Neural progenitor cell (in vitro differentiated cells): ENCODE measurements around the gene ANKRD12. TPM values are rescaled to one million over a fixed set of nuclear protein-coding genes. Genes with fewer than 3 reads are reported as not detected.

Experiments
- DNase-seq: peaks from one replicate; pipeline ENCODE4 v3.0.0-alpha.2; 2016; ENCODE audit warnings: low spot score
- H2AFZ ChIP-seq: fragments of 200-600 bp; sonication (generic); replicated peaks from 2 replicates; pipeline ENCODE4 v1.6.1; 2016; ENCODE audit warnings: antibody characterized with exemption
- H3F3A ChIP-seq: fragments of 200-600 bp; sonication (generic); 2 replicates; pipeline ENCODE4 v1.6.1; 2016; ENCODE audit warnings: antibody characterized with exemption, low read depth
- H3K27ac ChIP-seq: fragments of 200-600 bp; sonication (generic); 2 replicates; pipeline ENCODE4 v1.5.1; 2016; ENCODE audit warnings: mild to moderate bottlenecking
- H3K27me3 ChIP-seq: fragments of 200-600 bp; sonication (generic); 2 replicates; pipeline ENCODE4 v1.6.1; 2016; ENCODE audit warnings: mild to moderate bottlenecking, moderate library complexity
- H3K36me3 ChIP-seq: fragments of 200-600 bp; sonication (generic); 2 replicates; pipeline ENCODE4 v1.5.1; 2016
- H3K4me1 ChIP-seq: fragments of 200-600 bp; sonication (generic); 2 replicates; pipeline ENCODE4 v1.6.1; 2016; ENCODE audit warnings: mixed run types
- H3K4me2 ChIP-seq: fragments of 200-600 bp; sonication (generic); 2 replicates; pipeline ENCODE4 v1.6.1; 2016
- H3K4me3 ChIP-seq: fragments of 200-600 bp; sonication (generic); 2 replicates; pipeline ENCODE4 v1.5.1; 2016
- H3K79me2 ChIP-seq: fragments of 200-600 bp; sonication (generic); 2 replicates; pipeline ENCODE4 v1.6.1; 2016; ENCODE audit warnings: low read depth
- H3K9ac ChIP-seq: fragments of 200-600 bp; sonication (generic); 2 replicates; pipeline ENCODE4 v1.6.1; 2016
- H3K9me3 ChIP-seq: fragments of 200-600 bp; sonication (generic); 2 replicates; pipeline ENCODE4 v1.5.1; 2016; ENCODE audit warnings: low read depth
- H4K20me1 ChIP-seq: fragments of 200-600 bp; sonication (generic); 2 replicates; pipeline ENCODE4 v1.6.1; 2016; ENCODE audit warnings: low read depth
- H3K27ac Mint-ChIP-seq: 3 replicates; pipeline ENCODE4 v1.8.0; 2021; ENCODE audit warnings: mixed read lengths
- H3K27me3 Mint-ChIP-seq: 2 replicates; pipeline ENCODE4 v1.8.0; 2022; ENCODE audit warnings: low read depth, mild to moderate bottlenecking, inconsistent platforms, moderate library complexity, mixed read lengths; ENCODE audit not compliant: insufficient read depth
- H3K36me3 Mint-ChIP-seq: 3 replicates; pipeline ENCODE4 v1.8.0; 2021; ENCODE audit warnings: mixed read lengths
- H3K4me1 Mint-ChIP-seq: 3 replicates; pipeline ENCODE4 v1.8.0; 2021; ENCODE audit warnings: mixed read lengths
- H3K4me3 Mint-ChIP-seq: 3 replicates; pipeline ENCODE4 v1.8.0; 2021; ENCODE audit warnings: mild to moderate bottlenecking, moderate library complexity, mixed read lengths
- H3K9me3 Mint-ChIP-seq: 3 replicates; pipeline ENCODE4 v1.8.0; 2020; ENCODE audit warnings: mixed read lengths
- CTCF ChIP-seq: fragments of 200-600 bp; sonication (generic); IDR thresholded peaks from 2 replicates; pipeline ENCODE4 v1.5.1; 2017; ENCODE audit warnings: antibody characterized with exemption, mild to moderate bottlenecking
- EZH2 ChIP-seq: fragments of 200-600 bp; sonication (generic); IDR thresholded peaks from 2 replicates; pipeline ENCODE4 v1.6.1; 2017; ENCODE audit warnings: antibody characterized with exemption, mild to moderate bottlenecking, moderate library complexity
- EZH2phosphoT487 ChIP-seq: fragments of 200-600 bp; sonication (generic); IDR thresholded peaks from 2 replicates; pipeline ENCODE4 v1.6.1; 2017; ENCODE audit warnings: antibody characterized with exemption
- total RNA-seq: library from RNA; depleted of rRNA; stranded (reverse); fragments of >200 nt; gene quantifications from 2 replicates; pipeline ENCODE4 v1.2.3, GENCODE V29; 2015; ENCODE audit warnings: low replicate concordance

ANKRD12 gene
- total RNA-seq, 1 donor from 2014 or later, result 38.2 TPM

GRCh38 chr18:9132628-9133027 is 4.0 kb upstream of the ANKRD12 start:
- TF ChIP-seq EZH2 (no peak), EZH2phosphoT487 (no peak), CTCF (no peak)
- H3K4me3 Mint-ChIP-seq, result no peak overlapping the region
- Histone ChIP-seq H3K4me1 (peaks cover 6% of the 10 kb centered on the region), H4K20me1 (peaks cover 19% of the 10 kb centered on the region), H3F3A (peaks cover 56% of the 10 kb centered on the region), H3K27me3 (no peaks in the 10 kb centered on the region), H3K27ac (no peak overlapping the region), H3K4me2 (no peak overlapping the region), H3K79me2 (peaks cover 21% of the 10 kb centered on the region), H3K9me3 (no peaks in the 10 kb centered on the region), H3K9ac (no peak overlapping the region), H3K4me3 (no peak overlapping the region), H3K36me3 (peaks cover 17% of the 10 kb centered on the region), H2AFZ (no peak overlapping the region)
- H3K27ac Mint-ChIP-seq, result no peak overlapping the region
- H3K9me3 Mint-ChIP-seq, result no peaks in the 10 kb centered on the region
- peaks cover 13% of the 10 kb centered on the region for H3K4me1 Mint-ChIP-seq
- H3K36me3 Mint-ChIP-seq, result peaks cover 13% of the 10 kb centered on the region
- peaks cover 5% of the 10 kb centered on the region for H3K27me3 Mint-ChIP-seq
- no peak for DNase-seq

GRCh38 chr18:9133225-9133624 is 3.4 kb upstream of the ANKRD12 start:
- H3K36me3 ChIP-seq, result peaks cover 11% of the 10 kb centered on the region
- TF ChIP-seq EZH2phosphoT487 (no peak), EZH2 (no peak), CTCF (no peak)
- no peak overlapping the region for H3K27ac ChIP-seq
- no peaks in the 10 kb centered on the region for H3K9me3 Mint-ChIP-seq
- peaks cover 11% of the 10 kb centered on the region for H3K36me3 Mint-ChIP-seq
- peaks cover 25% of the 10 kb centered on the region for H4K20me1 ChIP-seq
- no peak overlapping the region for H3K27ac Mint-ChIP-seq
- H3K9ac ChIP-seq, result no peak overlapping the region
- H3K4me1 Mint-ChIP-seq, result peaks cover 19% of the 10 kb centered on the region
- peaks cover 6% of the 10 kb centered on the region for H3K4me1 ChIP-seq
- no peaks in the 10 kb centered on the region for H3K27me3 ChIP-seq
- no peak overlapping the region for H3K4me2 ChIP-seq
- no peak overlapping the region for H3K4me3 ChIP-seq
- no peaks in the 10 kb centered on the region for H3K9me3 ChIP-seq
- H2AFZ ChIP-seq, result no peak overlapping the region
- H3F3A ChIP-seq, result peaks cover 61% of the 10 kb centered on the region
- no peak for DNase-seq
- H3K4me3 Mint-ChIP-seq, result no peak overlapping the region
- H3K79me2 ChIP-seq, result peaks cover 27% of the 10 kb centered on the region
- H3K27me3 Mint-ChIP-seq, result peaks cover 5% of the 10 kb centered on the region

DNA sequence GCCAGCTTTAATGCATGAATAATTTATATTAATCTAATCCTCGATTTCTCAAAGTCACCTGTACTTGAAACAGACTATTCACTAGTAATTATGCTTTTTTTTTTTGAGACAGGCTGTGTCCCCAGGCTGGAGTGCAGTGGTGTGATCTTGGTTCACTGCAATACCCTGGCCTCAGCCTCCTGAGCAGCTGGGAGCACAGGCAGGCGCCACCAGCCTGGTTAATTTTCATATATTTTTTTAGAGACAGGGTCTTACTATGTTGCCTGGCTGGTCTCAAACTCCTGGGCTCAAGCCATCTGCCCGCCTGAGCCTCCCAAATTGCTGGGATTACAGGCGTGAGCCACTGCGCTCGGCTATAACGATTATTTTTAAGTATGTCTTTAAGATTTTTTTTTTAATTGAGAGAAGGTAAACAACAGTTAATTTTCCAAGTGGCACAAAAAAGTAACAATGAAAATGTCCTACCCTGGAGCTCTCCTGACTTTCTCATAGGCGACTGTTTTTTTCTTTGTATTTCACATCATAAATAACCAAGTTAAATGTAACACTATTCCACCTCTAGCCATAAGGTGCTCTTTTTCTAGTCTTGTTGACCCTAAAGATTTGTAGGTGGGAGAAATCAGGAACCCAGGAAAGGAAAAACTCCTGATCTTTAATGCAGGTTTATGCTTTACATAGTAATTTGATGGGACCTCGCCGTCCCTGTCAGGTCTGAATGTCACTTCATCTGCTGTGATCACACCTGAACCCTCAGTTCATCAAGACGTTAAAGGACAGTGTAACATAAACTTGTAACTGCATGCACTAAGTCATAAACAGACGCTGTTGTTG is 1.3 kb upstream of the ANKRD12 start:
- peaks cover 9% of the 10 kb centered on the region for H3K36me3 ChIP-seq
- no peak for TF ChIP-seq EZH2
- TF ChIP-seq EZH2phosphoT487, result no peak
- TF ChIP-seq CTCF, result no peak
- no peak for DNase-seq

More for the DNA sequence above, 1.3 kb upstream of the ANKRD12 start:
- H3K9me3 ChIP-seq, result no peaks in the 10 kb centered on the region
- H3K27ac Mint-ChIP-seq, result peak overlapping the region; percentile 79
- H3K9ac ChIP-seq, result no peak overlapping the region
- H3K27me3 ChIP-seq, result no peaks in the 10 kb centered on the region
- no peak overlapping the region for H3K27ac ChIP-seq
- peaks cover 35% of the 10 kb centered on the region for H3K4me1 Mint-ChIP-seq
- H3K4me2 ChIP-seq, result peak overlapping the region; percentile 80
- H4K20me1 ChIP-seq, result peaks cover 44% of the 10 kb centered on the region
- peak overlapping the region; percentile 96 for H3K4me3 Mint-ChIP-seq
- H2AFZ ChIP-seq, result no peak overlapping the region
- no peaks in the 10 kb centered on the region for H3K9me3 Mint-ChIP-seq
- H3K4me1 ChIP-seq, result peaks cover 13% of the 10 kb centered on the region
- peaks cover 5% of the 10 kb centered on the region for H3K27me3 Mint-ChIP-seq
- peaks cover 40% of the 10 kb centered on the region for H3K79me2 ChIP-seq
- H3F3A ChIP-seq, result peaks cover 53% of the 10 kb centered on the region
- H3K4me3 ChIP-seq, result peak overlapping the region; percentile 95
- peaks cover 7% of the 10 kb centered on the region for H3K36me3 Mint-ChIP-seq
